Thymus (tissue), 11 donors: Measurements from ENCODE around the gene RNF148. TPM values are rescaled to one million over a fixed set of nuclear protein-coding genes. Genes with fewer than 3 reads are reported as not detected.
"Not testable (repeated sequence)": the region's sequence is repeated elsewhere in the genome, so short reads cannot be mapped to it uniquely, and the experiment has no call there.

Experiments used
- DNase-seq, 9 donors: peaks; one replicate each; pipeline ENCODE4 v3.0.0-alpha.2; 2013; ENCODE audit warnings: low spot score in 9 of 9, low read depth in 6 of 9, missing footprints in 1 of 9
- H3K27ac ChIP-seq, 2 donors: one replicate each; pipeline ENCODE4 v1.5.1; 2013; ENCODE audit warnings: control low read depth in 1 of 2, low read depth in 1 of 2, low read length in 1 of 2, mild to moderate bottlenecking in 1 of 2, moderate library complexity in 1 of 2
- H3K27me3 ChIP-seq, 2 donors: one replicate each; pipeline ENCODE4 v1.5.1; 2013; ENCODE audit warnings: low read length in 1 of 2; ENCODE audit not compliant: control insufficient read depth in 2 of 2, insufficient read depth in 1 of 2
- H3K36me3 ChIP-seq, 2 donors: one replicate each; pipeline ENCODE4 v1.5.1; 2013; ENCODE audit warnings: low read length in 1 of 2, mild to moderate bottlenecking in 1 of 2, moderate library complexity in 1 of 2; ENCODE audit not compliant: control insufficient read depth in 2 of 2, insufficient read depth in 2 of 2
- H3K4me1 ChIP-seq, 2 donors: one replicate each; pipeline ENCODE4 v1.5.1; 2013; ENCODE audit warnings: low read length in 2 of 2; ENCODE audit not compliant: control insufficient read depth in 2 of 2, insufficient read depth in 2 of 2
- H3K4me3 ChIP-seq, 2 donors: one replicate each; pipeline ENCODE4 v1.5.1; 2013; ENCODE audit warnings: low read length in 2 of 2, control low read depth in 1 of 2, mild to moderate bottlenecking in 1 of 2
- H3K9me3 ChIP-seq, 2 donors: one replicate each; pipeline ENCODE4 v1.5.1; 2013; ENCODE audit warnings: low read length in 1 of 2, mild to moderate bottlenecking in 1 of 2; ENCODE audit not compliant: control insufficient read depth in 2 of 2, insufficient read depth in 1 of 2
- WGBS: extraction: QIAGEN DNeasy Blood & Tissue Kit; methylation state at CpG from one replicate; pipeline ENCODE4 v1.1.7; 2013; 5-methylcytosine and 5-hydroxymethylcytosine counted together
- polyA plus RNA-seq: library from polyadenylated mRNA; stranded (reverse); fragments of 200-250 nt; gene quantifications from one replicate; pipeline ENCODE4 v1.2.3, GENCODE V29; 2013
- total RNA-seq: library from RNA; stranded (reverse); fragments of 120-200 nt; gene quantifications from one replicate; pipeline ENCODE4 v1.2.4, GENCODE V29; 2013
- donor health status: healthy.

Gene RNF148
- total and polyA plus RNA-seq, 2 donors = 0.11 to 0.24 TPM

DNA sequence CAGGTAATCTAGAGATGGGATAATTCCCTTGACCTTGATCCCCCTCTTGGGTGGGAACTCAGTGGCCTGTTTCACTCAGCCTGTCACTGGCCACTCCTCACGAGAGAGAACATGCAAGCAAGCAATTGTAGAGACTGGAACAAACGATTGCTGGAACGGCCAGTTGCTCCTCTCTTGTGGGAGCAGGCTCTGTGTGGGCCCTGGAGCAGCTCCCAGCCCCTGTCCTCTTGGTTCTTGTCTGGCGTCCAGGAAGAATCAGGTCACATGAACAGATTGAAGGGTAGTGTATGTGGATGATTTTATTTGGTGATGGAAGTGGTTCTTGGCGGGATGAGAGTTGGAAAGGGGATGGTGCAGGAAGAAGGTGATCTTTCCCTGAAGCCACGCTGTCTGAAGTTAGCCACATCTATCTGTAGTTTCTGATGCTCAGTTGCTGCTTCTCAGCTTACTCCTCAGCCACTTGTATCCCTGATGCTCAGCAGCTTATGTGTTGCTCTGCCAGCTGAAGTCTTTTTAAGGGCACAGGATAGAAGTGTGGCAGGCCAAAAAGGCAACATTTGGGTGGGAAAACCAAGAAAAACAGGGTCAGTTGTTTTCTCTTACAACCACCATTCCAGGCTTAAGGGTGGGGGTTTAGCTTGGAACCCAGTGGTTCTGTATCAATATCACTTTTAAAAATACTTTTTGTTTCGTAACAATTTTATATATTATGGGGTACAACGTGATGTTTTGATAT is 19.7 kb downstream of the RNF148 start:
- Histone ChIP-seq H3K4me1 (no peaks in the 10 kb centered on the region), H3K4me3 (no peak overlapping the region), H3K27me3 (no peaks in the 10 kb centered on the region), H3K9me3 (no peaks in the 10 kb centered on the region), H3K36me3 (no peaks in the 10 kb centered on the region), H3K27ac (no peak overlapping the region)
- DNase-seq = no peak
- WGBS = 86% methylated on average over 8 of the region's 8 CpGs

DNA sequence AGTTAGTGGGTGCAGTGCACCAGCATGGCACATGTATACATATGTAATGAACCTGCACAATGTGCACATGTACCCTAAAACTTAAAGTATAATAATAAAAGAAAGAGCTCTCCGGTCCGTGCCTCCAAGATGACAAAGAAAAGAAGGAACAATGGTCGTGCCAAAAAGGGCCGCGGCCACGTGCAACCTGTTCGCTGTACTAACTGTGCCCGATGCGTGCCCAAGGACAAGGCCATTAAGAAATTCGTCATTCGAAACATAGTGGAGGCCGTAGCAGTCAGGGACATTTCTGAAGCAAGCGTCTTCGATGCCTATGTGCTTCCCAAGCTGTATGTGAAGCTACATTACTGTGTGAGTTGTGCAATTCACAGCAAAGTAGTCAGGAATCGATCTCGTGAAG is 21.5 kb downstream of the RNF148 start:
- not testable (repeated sequence) for H3K36me3 ChIP-seq, H3K27ac ChIP-seq, DNase-seq, H3K27me3 ChIP-seq, H3K9me3 ChIP-seq, H3K4me3 ChIP-seq, H3K4me1 ChIP-seq
- 97% methylated on average over 16 of the region's 16 CpGs for WGBS

DNA sequence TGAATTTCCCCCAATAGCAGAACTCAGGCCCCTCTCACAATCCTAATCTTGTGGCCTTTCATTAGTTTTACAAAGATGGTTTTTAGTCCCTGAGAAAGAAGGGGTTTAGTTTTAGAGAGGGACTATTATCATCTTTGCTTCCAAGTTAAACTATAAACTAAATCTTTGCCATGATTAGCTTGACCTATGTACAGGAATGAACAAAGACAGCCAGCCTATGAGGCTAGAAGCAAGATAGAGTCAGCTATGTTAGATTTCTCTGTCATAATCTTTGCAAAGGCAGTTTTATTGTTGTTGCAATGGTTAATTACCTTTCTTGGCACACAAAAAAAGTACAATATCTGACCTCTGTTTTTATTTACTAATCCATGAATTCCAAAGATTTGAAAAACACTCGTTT is 22.9 kb downstream of the RNF148 start:
- no peak for DNase-seq
- no peak overlapping the region for H3K4me3 ChIP-seq
- WGBS = 91% methylated on average over 1 of the region's 1 CpG
- H3K27me3 ChIP-seq = no peaks in the 10 kb centered on the region
- H3K27ac ChIP-seq = no peak overlapping the region
- no peaks in the 10 kb centered on the region for H3K36me3 ChIP-seq
- no peaks in the 10 kb centered on the region for H3K9me3 ChIP-seq
- no peaks in the 10 kb centered on the region for H3K4me1 ChIP-seq

DNA sequence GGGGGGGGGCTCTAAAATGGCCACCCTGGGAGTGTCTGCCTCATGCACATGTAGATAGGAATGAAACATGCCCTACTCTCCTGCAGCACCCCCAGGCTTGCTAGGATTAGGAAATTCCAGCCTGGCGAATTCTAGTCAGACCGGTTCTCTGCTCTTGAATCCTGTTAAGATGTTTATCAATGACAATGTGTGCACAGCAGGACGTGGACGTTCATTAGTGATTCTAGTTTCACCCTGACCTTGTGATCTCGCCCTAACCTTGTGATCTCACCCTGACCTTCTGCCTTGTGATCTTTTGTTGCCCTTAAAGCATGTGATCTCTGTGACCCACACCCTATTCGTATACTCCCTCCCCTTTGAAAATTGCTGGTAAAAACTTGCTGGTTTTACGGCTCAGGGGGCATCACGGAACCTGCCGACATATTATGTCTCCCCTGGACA is 23.4 kb downstream of the RNF148 start:
- not testable (repeated sequence) for DNase-seq, H3K4me3 ChIP-seq, H3K27me3 ChIP-seq, H3K36me3 ChIP-seq, H3K4me1 ChIP-seq, H3K27ac ChIP-seq, H3K9me3 ChIP-seq
- 65% methylated on average over 9 of the region's 9 CpGs for WGBS

DNA sequence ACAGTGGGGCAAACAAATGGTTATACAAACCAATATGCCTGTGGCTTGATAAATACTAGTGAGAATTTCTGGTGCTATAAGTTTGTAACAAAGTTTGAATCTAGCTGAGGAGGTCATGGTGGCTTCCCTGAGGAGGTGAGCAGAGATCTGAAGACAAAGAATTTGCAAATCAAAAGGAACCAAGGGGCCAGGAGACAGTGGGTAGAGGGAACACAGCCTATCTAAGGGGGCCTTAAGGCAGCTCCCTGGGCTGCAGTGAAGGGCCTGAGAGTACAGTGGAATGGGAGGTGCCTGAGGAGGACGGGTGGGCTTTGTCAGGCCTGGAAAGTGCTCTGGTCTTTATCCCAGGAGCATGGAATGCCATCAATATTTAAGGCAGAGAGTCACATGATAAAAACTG is 25.6 kb downstream of the RNF148 start:
- Histone ChIP-seq H3K4me3 (no peak overlapping the region), H3K4me1 (no peaks in the 10 kb centered on the region), H3K27me3 (no peaks in the 10 kb centered on the region), H3K36me3 (no peaks in the 10 kb centered on the region), H3K9me3 (peaks cover 0 to 4% of the 10 kb centered on the region in 2 donors), H3K27ac (no peak overlapping the region)
- DNase-seq = no peak
- 53% methylated on average over 1 of the region's 1 CpG for WGBS

DNA sequence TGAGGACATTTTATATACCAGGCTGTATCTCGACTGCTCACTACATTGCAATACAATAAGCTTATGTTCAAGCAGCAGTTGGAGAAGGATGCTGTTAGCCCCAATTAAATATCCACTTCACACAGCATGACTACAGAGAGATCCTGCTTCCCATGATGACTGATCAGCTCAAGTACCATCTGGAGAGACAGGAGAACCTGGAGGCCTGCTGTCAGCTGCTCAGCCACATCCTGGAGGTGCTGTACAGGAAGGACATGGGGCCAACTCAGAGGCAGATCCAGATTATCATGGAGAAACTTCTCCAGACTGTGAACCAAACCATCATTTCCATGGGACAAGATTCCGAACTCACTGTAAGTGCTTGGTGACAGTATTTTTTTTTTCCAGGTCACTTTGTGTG is 26.3 kb downstream of the RNF148 start:
- Histone ChIP-seq H3K36me3 (no peaks in the 10 kb centered on the region), H3K4me3 (no peak overlapping the region), H3K27me3 (no peaks in the 10 kb centered on the region), H3K9me3 (peaks cover 0 to 4% of the 10 kb centered on the region in 2 donors), H3K4me1 (no peaks in the 10 kb centered on the region), H3K27ac (no peak overlapping the region)
- 89% methylated on average over 2 of the region's 2 CpGs for WGBS
- DNase-seq = no peak

DNA sequence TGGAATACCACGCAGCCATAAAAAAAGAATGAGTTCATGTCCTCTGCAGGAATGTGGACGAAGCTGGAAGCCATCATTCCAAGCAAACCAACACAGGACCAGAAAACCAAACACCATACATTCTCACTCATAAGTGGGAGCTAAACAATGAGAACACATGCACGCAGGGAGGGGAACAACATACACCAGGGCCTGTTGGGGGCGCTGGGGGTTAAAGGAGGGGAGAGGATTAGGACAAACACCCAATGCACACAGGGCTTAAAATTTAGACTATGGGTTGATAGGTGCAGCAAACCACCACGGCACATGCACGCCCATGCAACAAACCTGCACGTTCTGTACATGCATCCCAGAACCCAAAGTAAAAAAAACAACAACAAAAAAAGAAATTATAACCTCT is 27.1 kb downstream of the RNF148 start:
- DNase-seq = no peak
- no peaks in the 10 kb centered on the region for H3K36me3 ChIP-seq
- H3K27ac ChIP-seq = no peak overlapping the region
- no peaks in the 10 kb centered on the region for H3K27me3 ChIP-seq
- no peaks in the 10 kb centered on the region for H3K4me1 ChIP-seq
- H3K4me3 ChIP-seq = no peak overlapping the region
- WGBS = 93% methylated on average over 7 of the region's 7 CpGs
- H3K9me3 ChIP-seq = peaks cover 0 to 4% of the 10 kb centered on the region in 2 donors

DNA sequence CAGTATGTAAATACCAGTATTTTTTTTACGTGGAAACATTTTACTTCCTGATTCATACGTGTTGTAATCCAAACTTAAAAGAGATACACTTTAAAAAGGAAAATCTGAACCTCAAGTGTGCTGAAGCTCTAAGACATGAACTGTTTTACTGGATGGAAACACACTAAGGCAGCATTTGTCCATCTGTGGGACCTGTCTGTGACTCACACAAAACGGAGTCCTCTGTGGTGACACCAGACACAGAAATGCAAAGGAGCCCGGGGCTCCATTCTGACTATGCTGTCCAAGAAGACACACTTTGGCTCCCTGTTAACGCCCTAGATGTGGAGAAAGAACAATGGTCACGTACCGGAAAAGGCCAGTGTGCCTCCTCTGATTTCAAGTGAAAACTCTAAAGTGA is 27.7 kb downstream of the RNF148 start:
- H3K4me1 ChIP-seq = no peaks in the 10 kb centered on the region
- no peak for DNase-seq
- 88% methylated on average over 7 of the region's 7 CpGs for WGBS
- H3K27ac ChIP-seq = peak overlapping the region in 1 of 2 donors; percentile 33
- H3K27me3 ChIP-seq = no peaks in the 10 kb centered on the region
- no peak overlapping the region for H3K4me3 ChIP-seq
- peaks cover 0 to 4% of the 10 kb centered on the region in 2 donors for H3K9me3 ChIP-seq
- H3K36me3 ChIP-seq = no peaks in the 10 kb centered on the region

DNA sequence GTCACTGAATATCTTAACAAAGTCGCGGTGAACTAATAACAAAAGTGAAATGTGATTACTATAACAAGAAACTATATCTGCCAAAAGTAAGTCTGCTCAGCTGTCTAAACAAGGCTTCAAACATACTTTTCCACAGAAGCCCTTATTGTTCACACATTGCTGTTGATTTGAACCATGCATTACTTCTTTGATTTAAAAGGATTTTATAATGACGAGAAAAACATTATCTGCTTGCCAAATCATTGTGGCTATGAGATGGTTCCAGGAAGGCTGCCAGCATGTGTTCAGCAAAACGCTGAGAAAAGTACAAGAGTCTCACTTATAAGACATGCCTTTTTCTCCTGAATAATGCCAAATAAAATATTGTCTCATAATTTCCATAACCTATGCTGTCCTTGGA is 28.2 kb downstream of the RNF148 start:
- Histone ChIP-seq H3K27me3 (no peaks in the 10 kb centered on the region), H3K4me3 (no peak overlapping the region), H3K4me1 (no peaks in the 10 kb centered on the region), H3K27ac (no peak overlapping the region), H3K36me3 (no peaks in the 10 kb centered on the region), H3K9me3 (peaks cover 0 to 4% of the 10 kb centered on the region in 2 donors)
- DNase-seq = no peak
- 89% methylated on average over 4 of the region's 4 CpGs for WGBS
